ENCODE measurements around the gene AGPAT1. TPM values are rescaled to one million over a fixed set of nuclear protein-coding genes. Genes with fewer than 3 reads are reported as not detected.

AGPAT1 gene
- total RNA-seq, 1 donor = 19.2 TPM

DNA sequence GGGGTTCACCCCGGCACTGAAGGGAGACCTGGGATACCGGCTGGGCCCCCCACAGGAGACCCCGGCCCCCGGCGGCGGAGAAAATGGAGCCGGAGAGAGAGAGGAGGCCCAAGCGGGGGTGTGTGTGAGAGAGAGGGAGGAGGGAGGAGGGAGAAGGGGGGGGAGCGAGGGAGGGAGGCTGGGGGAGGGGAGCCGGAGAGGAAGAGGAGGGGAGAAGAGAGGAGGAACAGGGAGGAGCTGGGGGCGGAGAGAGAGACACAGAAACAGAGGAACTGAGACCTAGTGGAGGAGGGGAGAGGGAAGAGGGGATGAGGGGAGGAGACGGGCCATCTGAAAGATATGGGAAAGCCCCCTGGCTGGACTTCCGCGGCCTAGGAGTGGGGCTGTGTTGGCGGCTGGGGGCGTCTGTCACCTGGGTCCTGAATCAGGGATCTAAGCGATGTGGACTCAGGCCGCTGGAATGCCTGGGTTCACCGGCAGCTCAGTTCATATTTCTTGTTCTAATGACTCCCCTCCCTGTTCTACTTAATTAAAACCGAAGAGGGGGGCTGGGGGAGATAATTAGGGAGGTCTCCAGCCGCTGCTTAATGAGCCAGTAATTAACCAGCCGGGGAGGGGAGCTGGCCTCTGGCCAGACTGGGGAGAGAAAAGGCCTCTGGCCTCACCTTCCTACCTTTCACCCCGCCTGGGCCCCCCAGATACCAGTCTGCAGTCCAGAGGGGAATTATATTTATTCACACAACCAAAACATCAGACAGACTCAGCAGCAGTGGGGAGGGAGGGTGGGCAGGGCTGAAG, 14.4 kb upstream of the AGPAT1 start, which contains the start of gene PBX2:
Gene PBX2 (minus strand): TSS at position 149 of the 798 bp plus-strand sequence. CDS start 287 bp downstream, outside the sequence.
- Histone ChIP-seq H3K9me3 (ENCODE audit: low read depth, low read length) (no peaks in the 10 kb centered on the region), H3K79me2 (ENCODE audit: insufficient read depth, low read length) (peaks cover 21% of the 10 kb centered on the region), H2AFZ (ENCODE audit: low read length) (peak within 1 kb of the TSS; percentile 87), H3K27me3 (ENCODE audit: insufficient read depth, low read length) (no peaks in the 10 kb centered on the region), H3K4me2 (ENCODE audit: insufficient read depth, low read length) (peak within 1 kb of the TSS; percentile 88), H3K27ac (ENCODE audit: low read depth, low read length) (peak within 1 kb of the TSS; percentile 81), H3K4me3 (ENCODE audit: insufficient read depth, low read length) (peak within 1 kb of the TSS; percentile 80), H4K20me1 (ENCODE audit: insufficient read depth, low read length) (no peaks in the 10 kb centered on the region), H3K36me3 (ENCODE audit: insufficient read depth, low read length) (peaks cover 23% of the 10 kb centered on the region), H3K4me1 (ENCODE audit: insufficient read depth, low read length) (peaks cover 18% of the 10 kb centered on the region)
- DNase-seq (ENCODE audit: insufficient read length, low spot score, missing footprints) = peak; percentile 90
- TF ChIP-seq, protein P1, sequence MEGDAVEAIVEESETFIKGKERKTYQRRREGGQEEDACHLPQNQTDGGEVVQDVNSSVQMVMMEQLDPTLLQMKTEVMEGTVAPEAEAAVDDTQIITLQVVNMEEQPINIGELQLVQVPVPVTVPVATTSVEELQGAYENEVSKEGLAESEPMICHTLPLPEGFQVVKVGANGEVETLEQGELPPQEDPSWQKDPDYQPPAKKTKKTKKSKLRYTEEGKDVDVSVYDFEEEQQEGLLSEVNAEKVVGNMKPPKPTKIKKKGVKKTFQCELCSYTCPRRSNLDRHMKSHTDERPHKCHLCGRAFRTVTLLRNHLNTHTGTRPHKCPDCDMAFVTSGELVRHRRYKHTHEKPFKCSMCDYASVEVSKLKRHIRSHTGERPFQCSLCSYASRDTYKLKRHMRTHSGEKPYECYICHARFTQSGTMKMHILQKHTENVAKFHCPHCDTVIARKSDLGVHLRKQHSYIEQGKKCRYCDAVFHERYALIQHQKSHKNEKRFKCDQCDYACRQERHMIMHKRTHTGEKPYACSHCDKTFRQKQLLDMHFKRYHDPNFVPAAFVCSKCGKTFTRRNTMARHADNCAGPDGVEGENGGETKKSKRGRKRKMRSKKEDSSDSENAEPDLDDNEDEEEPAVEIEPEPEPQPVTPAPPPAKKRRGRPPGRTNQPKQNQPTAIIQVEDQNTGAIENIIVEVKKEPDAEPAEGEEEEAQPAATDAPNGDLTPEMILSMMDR (IDR thresholded peaks at IDR 0.05; ENCODE audit: extremely low read depth, low read depth, low read length) = no peak

DNA sequence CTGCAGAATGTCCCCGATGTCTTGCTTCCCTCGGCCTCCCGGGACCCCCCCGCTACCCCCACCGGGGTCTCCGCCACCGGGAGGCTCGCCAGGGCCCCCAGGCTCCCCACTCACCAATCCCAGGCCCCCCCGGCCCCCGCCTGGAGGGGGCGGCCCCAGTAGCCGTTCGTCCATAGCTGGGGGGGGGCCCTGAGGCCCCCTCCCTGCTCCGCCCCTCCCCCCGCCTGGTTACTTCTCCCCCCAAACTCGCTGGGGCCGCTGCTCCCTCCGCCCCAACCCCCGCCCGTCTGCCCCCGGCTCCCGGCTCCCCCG, 13.8 kb upstream of the AGPAT1 start:
- H3K27ac ChIP-seq (ENCODE audit: low read depth, low read length) = peak overlapping the region; percentile 47
- H3K9me3 ChIP-seq (ENCODE audit: low read depth, low read length) = no peaks in the 10 kb centered on the region
- H3K4me2 ChIP-seq (ENCODE audit: insufficient read depth, low read length) = peak overlapping the region; percentile 78
- H3K79me2 ChIP-seq (ENCODE audit: insufficient read depth, low read length) = peaks cover 21% of the 10 kb centered on the region
- peaks cover 12% of the 10 kb centered on the region for H3K4me1 ChIP-seq (ENCODE audit: insufficient read depth, low read length)
- peaks cover 23% of the 10 kb centered on the region for H3K36me3 ChIP-seq (ENCODE audit: insufficient read depth, low read length)
- peak overlapping the region; percentile 80 for H3K4me3 ChIP-seq (ENCODE audit: insufficient read depth, low read length)
- H2AFZ ChIP-seq (ENCODE audit: low read length) = no peak overlapping the region
- TF ChIP-seq, protein P1 (IDR thresholded peaks at IDR 0.05; ENCODE audit: extremely low read depth, low read depth, low read length) = no peak
- no peaks in the 10 kb centered on the region for H4K20me1 ChIP-seq (ENCODE audit: insufficient read depth, low read length)
- DNase-seq (ENCODE audit: insufficient read length, low spot score, missing footprints) = peak; percentile 79
- H3K27me3 ChIP-seq (ENCODE audit: insufficient read depth, low read length) = no peaks in the 10 kb centered on the region

DNA sequence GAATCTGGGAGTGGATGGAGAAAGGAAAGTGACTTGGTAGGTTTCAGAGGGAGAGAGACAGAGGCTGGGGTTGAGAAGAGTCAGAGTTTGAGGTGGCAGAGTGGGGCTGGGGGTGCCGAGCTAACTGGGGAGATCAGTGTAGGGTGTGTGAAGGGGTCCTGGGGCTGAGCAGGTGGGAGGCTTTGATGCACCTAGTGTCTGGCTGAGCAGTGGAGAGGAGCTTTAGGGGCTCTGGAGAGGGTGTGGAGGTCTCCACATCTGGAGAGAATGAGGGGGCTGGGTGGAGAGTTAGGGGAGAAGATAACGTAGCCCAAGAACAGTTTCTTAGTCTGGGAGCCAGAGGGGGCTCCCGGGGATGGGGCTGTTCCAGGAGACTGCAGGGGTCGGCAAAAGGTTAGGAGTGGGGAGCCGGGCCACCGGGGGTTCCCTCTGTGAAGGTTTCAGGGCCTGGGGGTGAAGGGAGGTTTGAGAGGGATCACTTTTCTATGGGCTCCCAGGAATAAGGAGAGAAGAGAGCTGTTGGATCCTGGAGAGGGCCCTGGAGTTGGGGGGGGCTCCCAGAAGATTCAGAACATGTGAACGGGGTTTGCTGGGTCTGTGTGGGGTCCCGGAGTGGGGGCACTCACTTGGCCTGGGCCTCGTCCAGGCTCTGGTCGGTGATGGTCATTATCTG, 13.3 kb upstream of the AGPAT1 start:
- peak; percentile 71 for DNase-seq (ENCODE audit: insufficient read length, low spot score, missing footprints)
- Histone ChIP-seq H3K4me1 (ENCODE audit: insufficient read depth, low read length) (peaks cover 11% of the 10 kb centered on the region), H3K27me3 (ENCODE audit: insufficient read depth, low read length) (no peaks in the 10 kb centered on the region), H3K9me3 (ENCODE audit: low read depth, low read length) (no peaks in the 10 kb centered on the region), H4K20me1 (ENCODE audit: insufficient read depth, low read length) (no peaks in the 10 kb centered on the region), H3K79me2 (ENCODE audit: insufficient read depth, low read length) (peaks cover 21% of the 10 kb centered on the region), H3K27ac (ENCODE audit: low read depth, low read length) (peak overlapping the region; percentile 47), H2AFZ (ENCODE audit: low read length) (no peak overlapping the region), H3K4me3 (ENCODE audit: insufficient read depth, low read length) (peak overlapping the region; percentile 80), H3K36me3 (ENCODE audit: insufficient read depth, low read length) (peaks cover 23% of the 10 kb centered on the region), H3K4me2 (ENCODE audit: insufficient read depth, low read length) (peak overlapping the region; percentile 78)
- TF ChIP-seq, protein P1 (IDR thresholded peaks at IDR 0.05; ENCODE audit: extremely low read depth, low read depth, low read length) = no peak

Measured in osteoblast (primary cell).